H1 (cell line): ENCODE data around the gene SLC25A3.

Source experiments
- GTF2F1 ChIP-seq: IDR thresholded peaks from 2 replicates; pipeline ENCODE4 v1.6.1; 2012; ENCODE audit warnings: low read depth, low read length, improper control_type of control experiment, borderline replicate concordance
- TF ChIP-seq, protein P1 (sequence below), 3 experiments: IDR thresholded peaks; 1 replicate in 2 of 3; 2 replicates in 1 of 3; pipeline versions ENCODE4 v1.5.1 to v1.6.1; 2011; ENCODE audit warnings: low read length in 3 of 3, mild to moderate bottlenecking in 3 of 3, inconsistent platforms in 2 of 3, low read depth in 1 of 3, moderate library complexity in 1 of 3; ENCODE audit not compliant: insufficient read depth in 1 of 3; ENCODE audit errors: control extremely low read depth in 1 of 3

DNA sequence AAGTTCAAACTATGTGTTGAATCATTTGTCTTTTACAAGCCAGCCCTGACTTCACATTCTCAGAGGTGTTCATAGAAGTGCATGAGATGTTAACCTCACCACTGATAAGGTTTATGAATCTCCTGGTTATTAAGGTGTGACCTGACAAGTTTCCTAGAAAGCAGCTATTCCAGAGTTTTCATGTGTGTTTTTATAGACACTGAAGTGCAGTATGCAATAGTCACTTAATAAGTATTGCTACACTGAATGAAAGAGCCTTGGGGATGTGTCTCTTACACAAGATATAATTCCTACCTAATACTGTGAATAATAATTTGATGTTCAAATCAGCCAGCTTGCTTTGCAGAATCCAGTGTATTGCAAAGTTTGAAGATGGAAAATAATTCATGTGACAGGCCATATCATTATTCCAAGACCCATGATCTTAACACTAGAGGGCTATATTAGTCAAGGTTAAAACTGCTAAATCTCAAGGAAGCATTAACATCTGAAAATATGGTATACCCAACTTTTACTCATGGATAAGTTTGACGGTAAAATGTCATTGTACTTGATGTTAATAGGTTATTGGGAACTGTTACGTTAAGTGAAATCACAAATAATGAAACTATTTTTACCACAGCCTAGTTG, 13.0 kb downstream of the SLC25A3 start:
- TF ChIP-seq, protein P1, sequence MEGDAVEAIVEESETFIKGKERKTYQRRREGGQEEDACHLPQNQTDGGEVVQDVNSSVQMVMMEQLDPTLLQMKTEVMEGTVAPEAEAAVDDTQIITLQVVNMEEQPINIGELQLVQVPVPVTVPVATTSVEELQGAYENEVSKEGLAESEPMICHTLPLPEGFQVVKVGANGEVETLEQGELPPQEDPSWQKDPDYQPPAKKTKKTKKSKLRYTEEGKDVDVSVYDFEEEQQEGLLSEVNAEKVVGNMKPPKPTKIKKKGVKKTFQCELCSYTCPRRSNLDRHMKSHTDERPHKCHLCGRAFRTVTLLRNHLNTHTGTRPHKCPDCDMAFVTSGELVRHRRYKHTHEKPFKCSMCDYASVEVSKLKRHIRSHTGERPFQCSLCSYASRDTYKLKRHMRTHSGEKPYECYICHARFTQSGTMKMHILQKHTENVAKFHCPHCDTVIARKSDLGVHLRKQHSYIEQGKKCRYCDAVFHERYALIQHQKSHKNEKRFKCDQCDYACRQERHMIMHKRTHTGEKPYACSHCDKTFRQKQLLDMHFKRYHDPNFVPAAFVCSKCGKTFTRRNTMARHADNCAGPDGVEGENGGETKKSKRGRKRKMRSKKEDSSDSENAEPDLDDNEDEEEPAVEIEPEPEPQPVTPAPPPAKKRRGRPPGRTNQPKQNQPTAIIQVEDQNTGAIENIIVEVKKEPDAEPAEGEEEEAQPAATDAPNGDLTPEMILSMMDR (IDR thresholded peaks at IDR 0.05; ENCODE audit: control extremely low read depth in 1 of 3, insufficient read depth in 1 of 3, low read depth in 1 of 3, low read length in 3 of 3), result no peak
- TF ChIP-seq GTF2F1, result no peak
